GM12873 (cell line): ENCODE results near the gene ALDH3B2.

ENCODE experiments used
- CTCF ChIP-seq: IDR thresholded peaks from 2 replicates; pipeline ENCODE4 v1.5.1; 2012; ENCODE audit warnings: low read depth, mild to moderate bottlenecking, moderate library complexity, low read length, control low read depth; ENCODE audit not compliant: insufficient read depth; ENCODE audit errors: missing control alignments

Gene ALDH3B2

GRCh38 chr11:67674442-67674871 lies at the start of gene ALDH3B2:
Gene ALDH3B2, minus strand, starts transcription at chr11:67674623. Its CDS starts 7,688 bp downstream, at chr11:67666935.
- TF ChIP-seq CTCF, result no peak

GRCh38 chr11:67713892-67714509 lies 39.6 kb upstream of the ALDH3B2 start:
- peak; percentile 34 for TF ChIP-seq CTCF

- TF ChIP-seq CTCF, result no peak
Measured at GRCh38 chr11:67705264-67705663, 30.8 kb upstream of the ALDH3B2 start.

- no peak for TF ChIP-seq CTCF
Measured at GRCh38 chr11:67704524-67704923, 30.1 kb upstream of the ALDH3B2 start.

GRCh38 chr11:67700548-67701262 lies 26.3 kb upstream of the ALDH3B2 start:
- no peak for TF ChIP-seq CTCF

- TF ChIP-seq CTCF, result no peak
Measured at GRCh38 chr11:67700141-67700540, 25.7 kb upstream of the ALDH3B2 start.

GRCh38 chr11:67699521-67699920 lies 25.1 kb upstream of the ALDH3B2 start:
- no peak for TF ChIP-seq CTCF
